ENCODE measurements around the gene PCSK2. TPM values are rescaled to one million over a fixed set of nuclear protein-coding genes. Genes with fewer than 3 reads are reported as not detected.
"Not testable (repeated sequence)": the region's sequence is repeated elsewhere in the genome, so short reads cannot be mapped to it uniquely, and the experiment has no call there.

The PCSK2 gene
- total RNA-seq, 6 experiments from 2014 or later = not detected

GRCh38 chr20:17215167-17215566, 11.7 kb upstream of the PCSK2 start:
- TF ChIP-seq CTCF (IDR thresholded peaks at IDR 0.05) = no peak
- H3K4me1 Mint-ChIP-seq (ENCODE audit: low read depth) = no peaks in the 10 kb centered on the region
- no peak overlapping the region for H3K27ac Mint-ChIP-seq
- H3K27me3 Mint-ChIP-seq (ENCODE audit: insufficient read depth) = no peaks in the 10 kb centered on the region
- no peak overlapping the region for H3K4me3 Mint-ChIP-seq
- H3K36me3 Mint-ChIP-seq (ENCODE audit: low read depth) = no peaks in the 10 kb centered on the region
- peaks cover 36% of the 10 kb centered on the region for H3K9me3 Mint-ChIP-seq
- DNase-seq = no peak

- H3K4me3 Mint-ChIP-seq; H3K27me3 Mint-ChIP-seq (ENCODE audit: insufficient read depth); H3K4me1 Mint-ChIP-seq (ENCODE audit: low read depth); DNase-seq; H3K27ac Mint-ChIP-seq; H3K36me3 Mint-ChIP-seq (ENCODE audit: low read depth): not testable (repeated sequence)
- peaks cover 37% of the 10 kb centered on the region for H3K9me3 Mint-ChIP-seq
These were observed 7.0 kb upstream of the PCSK2 start for GRCh38 chr20:17219856-17220255.

GRCh38 chr20:17223553-17223952, 3.3 kb upstream of the PCSK2 start:
- H3K27me3 Mint-ChIP-seq (ENCODE audit: insufficient read depth) = peaks cover 4% of the 10 kb centered on the region
- no peaks in the 10 kb centered on the region for H3K4me1 Mint-ChIP-seq (ENCODE audit: low read depth)

GRCh38 chr20:17225851-17226409, 910 bp upstream of the PCSK2 start:
- H3K27ac Mint-ChIP-seq = no peak overlapping the region
- H3K27me3 Mint-ChIP-seq (ENCODE audit: insufficient read depth) = peaks cover 4% of the 10 kb centered on the region
- TF ChIP-seq CTCF (IDR thresholded peaks at IDR 0.05) = no peak
- peaks cover 26% of the 10 kb centered on the region for H3K9me3 Mint-ChIP-seq
- H3K4me1 Mint-ChIP-seq (ENCODE audit: low read depth) = no peaks in the 10 kb centered on the region
- peaks cover 6% of the 10 kb centered on the region; the same call in 1 of the 2 replicates for H3K36me3 Mint-ChIP-seq (ENCODE audit: low read depth)
- no peak overlapping the region for H3K4me3 Mint-ChIP-seq
- no peak for DNase-seq

More at GRCh38 chr20:17223553-17223952, 3.3 kb upstream of the PCSK2 start:
- H3K9me3 Mint-ChIP-seq = peaks cover 27% of the 10 kb centered on the region
- DNase-seq = no peak
- H3K4me3 Mint-ChIP-seq = no peak overlapping the region
- H3K36me3 Mint-ChIP-seq (ENCODE audit: low read depth) = peaks cover 6% of the 10 kb centered on the region; the same call in 1 of the 2 replicates
- H3K27ac Mint-ChIP-seq = no peak overlapping the region
- TF ChIP-seq CTCF (IDR thresholded peaks at IDR 0.05) = no peak

GRCh38 chr20:17227219-17227575, 357 bp downstream of the PCSK2 start:
- TF ChIP-seq CTCF (IDR thresholded peaks at IDR 0.05) = no peak
- Mint-ChIP-seq H3K27me3 (ENCODE audit: insufficient read depth) (peaks cover 4% of the 10 kb centered on the region), H3K4me3 (no peak overlapping the region), H3K27ac (no peak overlapping the region), H3K9me3 (peaks cover 23% of the 10 kb centered on the region), H3K36me3 (ENCODE audit: low read depth) (peaks cover 6% of the 10 kb centered on the region; the same call in 1 of the 2 replicates), H3K4me1 (ENCODE audit: low read depth) (no peaks in the 10 kb centered on the region)
- no peak for DNase-seq

- no peak for TF ChIP-seq CTCF (IDR thresholded peaks at IDR 0.05)
- H3K36me3 Mint-ChIP-seq (ENCODE audit: low read depth) = peaks cover 6% of the 10 kb centered on the region; the same call in 1 of the 2 replicates
- peaks cover 4% of the 10 kb centered on the region for H3K27me3 Mint-ChIP-seq (ENCODE audit: insufficient read depth)
- no peak for DNase-seq
- H3K4me1 Mint-ChIP-seq (ENCODE audit: low read depth) = no peaks in the 10 kb centered on the region
- H3K4me3 Mint-ChIP-seq = no peak overlapping the region
- H3K9me3 Mint-ChIP-seq = peaks cover 16% of the 10 kb centered on the region
- no peak overlapping the region for H3K27ac Mint-ChIP-seq
These were observed 1.1 kb downstream of the PCSK2 start for GRCh38 chr20:17227669-17228623.

Measured in HFFc6 (cell line).